Measurements from ENCODE around the gene COA8. TPM values are rescaled to one million over a fixed set of nuclear protein-coding genes. Genes with fewer than 3 reads are reported as not detected.
A peak's percentile ranks its signal among the peaks of the same experiment; 100 is the strongest.

Gene COA8
- total and polyA plus RNA-seq, 10 of the 15 experiments (the other 5 are each of a cell fraction or from before 2014, with no cell fraction given): 6.1 to 69.5 (median 25.8) TPM

- no peak for DNase-seq (ENCODE audit: low read depth, low spot score)
- no peak overlapping the region for H3K9ac ChIP-seq (ENCODE audit: control insufficient read depth, insufficient read depth, low read length)
- intact Hi-C loops (cut with micrococcal nuclease; ENCODE audit: unreplicated experiment): no loop called here
Measured at GRCh38 chr14:103519043-103519836, 43.5 kb upstream of the COA8 start.

More at GRCh38 chr14:103519043-103519836, 43.5 kb upstream of the COA8 start:
- Histone ChIP-seq H3K79me2 (ENCODE audit: control insufficient read depth, insufficient read depth, low read length) (no peaks in the 10 kb centered on the region), H3K4me1 (ENCODE audit: control insufficient read depth, insufficient read depth, low read length) (peaks cover 25% of the 10 kb centered on the region), H4K20me1 (ENCODE audit: control insufficient read depth, insufficient read depth) (no peaks in the 10 kb centered on the region), H3K27ac (ENCODE audit: control insufficient read depth, insufficient read depth) (no peak overlapping the region), H2AFZ (ENCODE audit: control insufficient read depth, low read depth, low read length) (no peak overlapping the region), H3K4me2 (ENCODE audit: control insufficient read depth, insufficient read depth) (no peak overlapping the region), H3K9me3 (replicated peaks; ENCODE audit: control insufficient read depth, insufficient read depth, low read length) (no peaks in the 10 kb centered on the region; the same call in 2 of the 3 replicates), H3K4me3 (no peak overlapping the region; the same call in 1 of the 2 replicates), H3K36me3 (ENCODE audit: control insufficient read depth in 2 of 2, insufficient read depth in 2 of 2, low read length in 1 of 2) (no peaks in the 10 kb centered on the region), H3K27me3 (replicated peaks in 1 of 2; ENCODE audit: control insufficient read depth in 2 of 2, insufficient read depth in 2 of 2, low read length in 1 of 2) (peaks cover 2% of the 10 kb centered on the region in 2 experiments; a peak in 2 of 4 replicates)
- TF ChIP-seq E2F8 (IDR thresholded peaks at IDR 0.05; ENCODE audit: low read depth, partially characterized antibody) (no peak), POU2F2 (IDR thresholded peaks at IDR 0.05; ENCODE audit: borderline replicate concordance, low read depth, low read length) (0 out of 3 replicates have a peak, but pooled peaks have one; percentile 7)
- no TSS peak for BruUV-seq (replicated peaks)
- CTCF ChIA-PET: interaction anchor here (0.5 to 6.5 kb wide), 18 partner anchors 9 to 165 kb away, joined by 3 to 53 read pairs (median 3); partner anchors contain the start of gene TRMT61A
- WGBS (ENCODE audit: insufficient coverage, insufficient replicate concordance, low lambda C conversion rate, missing lambda C conversion rate): 28% methylated on average over 13 of the region's 13 CpGs
- SMC1A ChIA-PET (ENCODE audit: uncharacterized antibody, unreplicated experiment): interaction anchor here (0.7 to 3.0 kb wide), 7 partner anchors 9 to 42 kb away, joined by 3 to 13 read pairs (median 3); partner anchors contain the start of gene TRMT61A
- ATAC-seq (no peak), FAIRE-seq (no peak)
- POLR2A ChIA-PET: interaction anchor here (0.5 kb wide), 1 partner anchor 12 kb away, joined by 3 read pairs; no protein-coding TSS in a partner anchor
- RAD21 ChIA-PET (ENCODE audit: unreplicated experiment): interaction anchor here (1.0 to 2.2 kb wide), 6 partner anchors 9 to 223 kb away, joined by 3 to 25 read pairs (median 7); partner anchors contain the start of gene TRMT61A
- in situ Hi-C loops (cut with MboI): loop anchor here (5.0 kb wide), 1 partner anchor 38 kb away; no protein-coding TSS in a partner anchor
